ENCODE data around the gene MRPS26. TPM values are rescaled to one million over a fixed set of nuclear protein-coding genes. Genes with fewer than 3 reads are reported as not detected.

The MRPS26 gene
- total RNA-seq, 3 donors from 2014 or later = 29.6 to 47.9 (median 32.9) TPM

GRCh38 chr20:3044336-3044965, 1.4 kb upstream of the MRPS26 start:
- H3K36me3 ChIP-seq (ENCODE audit: low read depth) = no peaks in the 10 kb centered on the region
- no peaks in the 10 kb centered on the region for H3K9me3 ChIP-seq
- H3K4me3 ChIP-seq = no peak overlapping the region
- intact Hi-C loops (cut with DNase I, micrococcal nuclease) = no loop called here
- TF ChIP-seq CTCF (IDR thresholded peaks at IDR 0.05) = no peak
- no peak for ATAC-seq
- peak in 2 of 3 donors; percentile 7 to 33 for DNase-seq
- peaks cover 14% of the 10 kb centered on the region for H3K4me1 ChIP-seq (ENCODE audit: low read depth)

GRCh38 chr20:3045042-3045815, 623 bp upstream of the MRPS26 start:
- intact Hi-C loops (cut with DNase I, micrococcal nuclease) = no loop called here
- DNase-seq = peak in 2 of 3 donors; percentile 84 to 89
- peak overlapping the region; percentile 82 for H3K4me3 ChIP-seq
- no peaks in the 10 kb centered on the region for H3K9me3 ChIP-seq
- TF ChIP-seq CTCF (IDR thresholded peaks at IDR 0.05) = no peak
- ATAC-seq = peak; percentile 70
- H3K4me1 ChIP-seq (ENCODE audit: low read depth) = peaks cover 14% of the 10 kb centered on the region
- no peaks in the 10 kb centered on the region for H3K36me3 ChIP-seq (ENCODE audit: low read depth)

- DNase-seq (peak in 2 of 3 donors; percentile 43 to 69), ATAC-seq (peak; percentile 19)
- intact Hi-C loops (cut with DNase I, micrococcal nuclease) = no loop called here
- Histone ChIP-seq H3K9me3 (no peaks in the 10 kb centered on the region), H3K4me1 (ENCODE audit: low read depth) (peaks cover 14% of the 10 kb centered on the region), H3K4me3 (peak overlapping the region; percentile 82), H3K36me3 (ENCODE audit: low read depth) (no peaks in the 10 kb centered on the region)
- no peak for TF ChIP-seq CTCF (IDR thresholded peaks at IDR 0.05)
Observed at GRCh38 chr20:3046677-3047462, 1.0 kb downstream of the MRPS26 start.

GRCh38 chr20:3047486-3048419, 1.9 kb downstream of the MRPS26 start:
- intact Hi-C loops (cut with DNase I, micrococcal nuclease) = no loop called here
- peaks cover 14% of the 10 kb centered on the region for H3K4me1 ChIP-seq (ENCODE audit: low read depth)
- TF ChIP-seq CTCF (IDR thresholded peaks at IDR 0.05) = no peak
- ATAC-seq (no peak), DNase-seq (no peak)
- no peak overlapping the region for H3K4me3 ChIP-seq
- no peaks in the 10 kb centered on the region for H3K36me3 ChIP-seq (ENCODE audit: low read depth)
- no peaks in the 10 kb centered on the region for H3K9me3 ChIP-seq

All from mucosa of descending colon (tissue), 3 donors.